ENCODE results near the gene MFGE8.
A peak's percentile ranks its signal among the peaks of the same experiment; 100 is the strongest.

The MFGE8 gene

GRCh38 chr15:88918738-88919137 lies 5.6 kb upstream of the MFGE8 start:
- DNase-seq = peak; percentile 78 to 92 (median 88)

DNA sequence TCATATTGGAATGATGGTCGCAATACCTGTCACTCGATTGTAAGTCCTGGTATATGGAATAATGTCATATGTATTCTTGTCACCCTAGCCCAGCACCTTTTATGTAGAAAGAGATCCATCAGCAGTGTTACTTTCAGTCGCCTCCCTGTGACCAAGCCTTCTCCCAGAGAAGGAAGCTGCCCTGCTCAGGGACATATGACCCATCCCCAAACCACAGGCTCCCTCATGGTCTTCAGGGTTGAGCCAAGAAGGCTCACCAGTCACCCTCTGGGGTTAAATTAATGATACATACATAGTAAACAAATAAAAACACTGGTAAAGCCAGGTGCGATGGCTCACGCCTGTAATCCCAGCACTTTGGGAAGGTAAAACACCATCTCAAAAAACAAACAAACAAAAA lies 4.6 kb upstream of the MFGE8 start:
- DNase-seq = peak; percentile 37 to 53 (median 44)

GRCh38 chr15:88915354-88915753 lies 2.2 kb upstream of the MFGE8 start:
- DNase-seq = no peak

DNA sequence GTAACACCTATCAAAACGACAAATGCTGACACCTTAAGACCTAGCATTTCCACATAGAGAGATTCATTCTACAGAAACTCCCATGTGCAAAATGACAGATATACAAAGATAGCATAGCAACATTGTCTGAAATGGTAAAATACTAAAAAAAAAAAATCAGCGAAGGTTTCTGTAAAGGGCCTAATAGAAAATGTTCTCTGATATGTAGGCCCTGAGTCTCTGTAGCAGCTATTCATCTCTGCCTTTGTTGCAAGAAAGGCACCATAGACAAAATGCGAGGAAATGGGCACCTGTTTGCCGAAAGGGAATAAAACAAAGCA lies 631 bp upstream of the MFGE8 start:
- no peak for DNase-seq

DNA sequence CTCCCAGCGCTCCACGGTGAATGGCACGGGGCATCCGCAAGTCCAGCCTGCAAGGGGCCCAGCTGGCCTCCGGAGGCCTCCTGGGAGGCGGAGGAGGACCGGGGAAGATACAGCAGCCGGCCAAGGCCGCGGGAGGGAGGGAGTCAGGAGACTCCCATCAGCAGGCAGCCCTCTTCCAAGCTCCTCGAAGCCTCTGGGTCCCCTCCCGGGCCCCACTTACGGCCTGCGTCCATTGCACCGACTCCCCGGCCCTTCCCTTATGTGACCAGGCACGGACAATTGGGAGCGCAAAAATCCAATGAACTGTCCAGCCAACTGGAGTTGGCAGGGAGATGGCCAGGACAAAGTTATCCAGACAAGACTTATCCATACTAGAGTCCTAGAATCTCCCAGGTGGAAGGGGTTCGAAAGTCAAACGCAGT lies 668 bp downstream of the MFGE8 start:
- DNase-seq = no peak

GRCh38 chr15:88911766-88912118 lies 1.4 kb downstream of the MFGE8 start:
- no peak for DNase-seq

- DNase-seq = no peak
These were observed 3.0 kb downstream of the MFGE8 start for GRCh38 chr15:88909956-88910831.

DNA sequence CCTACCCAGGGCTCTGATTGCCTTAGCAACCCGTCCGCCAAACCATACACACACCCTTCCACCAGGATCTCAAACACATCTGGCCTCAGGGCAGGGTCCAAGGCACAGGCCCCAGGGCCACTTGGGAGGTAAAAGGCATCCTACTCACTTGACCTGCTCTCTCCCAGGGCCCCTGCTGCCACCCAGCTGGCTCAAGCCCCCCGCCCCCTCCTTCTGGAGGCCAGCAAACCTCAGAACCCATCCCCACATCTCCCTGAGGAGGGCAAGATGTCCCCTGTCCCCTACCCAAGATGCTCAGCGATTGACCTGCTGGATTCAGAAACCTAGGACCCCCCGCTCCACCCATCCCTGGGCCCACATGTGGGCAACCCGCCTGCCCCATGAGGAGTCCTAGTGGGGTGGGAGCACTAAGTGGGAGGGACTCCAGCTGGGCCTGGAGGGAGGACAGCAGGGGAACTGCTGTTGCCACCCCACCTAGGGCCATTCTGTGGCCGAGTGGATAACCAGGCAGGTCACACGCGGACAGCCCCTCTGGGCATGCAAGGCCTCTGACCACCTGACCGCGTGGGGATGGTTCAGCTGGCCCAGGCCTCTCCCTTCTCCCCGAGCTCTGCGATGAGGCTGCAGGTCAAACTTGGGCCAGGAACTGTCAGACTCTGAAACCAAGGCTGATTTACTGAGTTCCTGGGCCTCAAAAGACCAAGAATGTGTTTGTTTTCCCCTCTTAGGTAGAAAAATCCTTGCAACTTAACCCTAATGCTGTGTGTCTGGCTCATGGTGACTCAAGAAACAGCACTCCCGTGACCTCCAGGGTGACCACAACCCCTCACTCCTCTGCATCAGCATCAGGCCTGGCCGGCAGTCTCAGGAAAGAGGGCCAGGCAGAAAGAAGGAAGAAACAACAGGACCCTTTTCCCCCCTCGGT lies 4.2 kb downstream of the MFGE8 start:
- DNase-seq = no peak

DNA sequence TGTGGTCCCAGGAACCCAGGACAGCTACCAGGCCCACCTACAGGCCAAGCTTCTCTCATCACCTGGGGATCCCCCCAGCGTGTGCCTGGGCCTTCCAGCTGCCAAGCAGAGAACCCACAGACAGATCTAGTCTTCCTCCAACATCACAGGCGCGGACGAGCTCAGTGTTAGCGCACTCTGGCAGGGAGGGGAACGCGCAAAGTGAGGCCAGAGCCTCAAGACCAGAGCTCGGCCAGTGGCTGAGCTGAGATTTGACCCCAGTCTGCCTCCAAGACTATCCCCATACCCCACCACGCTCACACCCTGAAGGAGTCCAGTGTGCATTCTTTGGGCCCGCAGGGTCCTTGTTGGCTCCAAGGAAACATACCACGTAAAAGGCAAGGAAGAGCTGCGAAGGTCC lies 5.1 kb downstream of the MFGE8 start:
- DNase-seq = no peak

DNA sequence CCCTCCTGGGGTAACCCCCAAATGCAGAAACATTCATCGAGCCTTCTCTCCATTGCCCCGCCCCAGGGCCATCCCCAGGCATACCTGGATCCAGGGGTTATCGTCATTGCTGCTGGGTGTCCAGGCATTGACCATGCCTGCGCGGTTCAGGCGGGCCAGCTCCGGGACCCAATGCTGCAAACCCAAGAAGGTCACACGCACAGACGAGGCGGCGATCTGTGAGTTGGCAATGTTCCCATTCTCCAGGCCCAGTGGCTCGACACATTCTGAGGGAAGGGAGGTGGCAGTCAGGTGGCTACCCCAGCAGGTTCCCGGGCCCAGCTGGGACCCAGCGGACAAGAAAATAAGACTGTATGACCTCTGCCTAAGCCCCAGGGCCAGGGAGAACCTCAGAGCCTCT lies 6.1 kb downstream of the MFGE8 start:
- DNase-seq = no peak

GRCh38 chr15:88906551-88906950 lies 6.6 kb downstream of the MFGE8 start:
- DNase-seq = no peak

DNA sequence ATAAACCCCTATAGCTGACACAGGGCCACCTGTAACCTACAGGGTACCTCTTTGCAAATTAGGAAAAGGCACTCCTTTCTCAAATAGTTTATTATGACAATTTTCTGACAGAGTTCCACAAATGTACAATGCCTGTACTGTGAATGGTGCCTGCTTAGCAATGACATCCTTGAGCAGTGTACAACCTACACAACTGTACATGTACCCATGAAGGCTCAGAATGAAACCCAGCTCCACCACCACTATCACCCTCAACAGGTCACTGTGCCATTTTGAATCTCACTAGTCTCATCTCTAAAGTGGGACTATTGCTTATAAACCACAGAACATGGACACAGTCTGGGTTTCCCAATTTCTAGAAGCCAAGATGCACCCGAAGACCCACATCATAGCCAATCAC lies 7.0 kb downstream of the MFGE8 start:
- DNase-seq = no peak

- no peak for DNase-seq
These were observed 7.6 kb downstream of the MFGE8 start for GRCh38 chr15:88905576-88905975.

GRCh38 chr15:88904624-88905327 lies 8.4 kb downstream of the MFGE8 start:
- DNase-seq = peak; percentile 78 to 86 (median 84)

DNA sequence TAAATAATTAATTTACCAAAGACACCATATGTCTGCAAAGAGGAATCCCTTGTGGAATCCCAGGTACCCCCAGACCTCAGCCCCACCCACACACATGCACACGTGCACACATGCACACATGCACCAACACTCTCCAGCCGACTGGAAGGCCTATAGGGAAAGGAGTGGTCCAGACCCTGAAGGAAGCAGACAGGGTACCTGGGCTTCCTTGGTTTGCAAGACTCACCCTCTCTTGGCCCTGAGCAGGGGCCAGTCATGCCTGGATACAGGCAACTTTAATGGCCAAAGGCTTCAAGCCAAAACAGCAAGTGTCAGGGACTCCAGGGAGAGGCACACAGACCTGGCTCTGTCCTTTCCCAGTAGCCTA lies 8.9 kb downstream of the MFGE8 start:
- no peak for DNase-seq

- DNase-seq = peak in 1 of 3 donors; percentile 7
These were observed 10.3 kb downstream of the MFGE8 start for GRCh38 chr15:88902846-88903245.

DNA sequence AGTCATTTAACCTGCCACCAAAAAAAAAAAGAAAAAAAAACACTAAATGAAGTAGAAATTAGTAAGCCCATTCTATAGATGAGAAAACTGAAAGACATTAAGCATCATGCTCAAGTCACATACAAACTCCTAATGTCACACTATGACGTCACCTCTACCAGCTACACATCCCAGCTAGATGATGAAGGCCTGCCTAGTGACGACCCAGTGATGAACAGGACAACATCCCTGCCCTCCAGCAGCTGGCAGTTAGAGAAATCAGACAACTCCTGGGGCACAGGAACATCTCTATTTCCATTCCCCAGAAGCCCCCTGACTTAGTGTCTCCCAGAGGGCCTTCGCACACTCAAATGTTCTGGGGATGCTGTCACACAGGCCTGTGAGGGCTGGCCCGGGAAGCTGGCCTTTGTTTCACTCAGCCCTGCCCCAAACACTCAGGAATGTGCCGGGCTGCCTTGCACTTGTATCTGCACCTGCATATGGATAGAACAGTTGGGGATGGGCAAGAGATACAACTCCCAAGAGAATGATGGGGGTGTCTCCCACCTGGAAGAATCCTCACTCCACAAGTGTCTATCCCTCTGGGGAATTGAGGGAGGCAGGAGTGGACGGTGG lies 10.9 kb downstream of the MFGE8 start:
- DNase-seq = no peak

GRCh38 chr15:88901508-88902220 lies 11.5 kb downstream of the MFGE8 start:
- DNase-seq = no peak

GRCh38 chr15:88900982-88901418 lies 12.2 kb downstream of the MFGE8 start:
- no peak for DNase-seq

- DNase-seq = peak in 2 of 3 donors; percentile 15 to 37
These were observed 12.7 kb downstream of the MFGE8 start for GRCh38 chr15:88900309-88900981.

DNA sequence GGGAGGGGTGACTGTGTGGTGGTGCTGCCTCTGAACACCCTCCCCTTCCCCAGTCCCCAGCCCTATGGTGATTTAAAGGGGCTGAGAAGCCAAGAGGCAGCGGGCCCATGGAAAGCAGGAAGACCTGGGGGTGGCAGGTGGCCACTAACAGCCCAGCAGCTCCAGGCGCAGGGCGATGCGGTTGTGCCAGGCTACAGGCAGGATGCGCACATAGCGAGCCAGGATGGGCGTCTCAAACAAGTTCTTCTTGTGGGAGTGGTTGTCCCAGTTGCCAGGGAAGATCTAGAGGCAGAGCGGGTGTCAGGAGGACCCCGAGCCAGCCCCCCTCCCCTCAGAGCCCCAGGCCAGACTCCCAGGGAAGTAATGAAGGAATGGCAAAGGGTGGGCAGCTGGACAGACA lies 13.9 kb downstream of the MFGE8 start:
- no peak for DNase-seq

DNA sequence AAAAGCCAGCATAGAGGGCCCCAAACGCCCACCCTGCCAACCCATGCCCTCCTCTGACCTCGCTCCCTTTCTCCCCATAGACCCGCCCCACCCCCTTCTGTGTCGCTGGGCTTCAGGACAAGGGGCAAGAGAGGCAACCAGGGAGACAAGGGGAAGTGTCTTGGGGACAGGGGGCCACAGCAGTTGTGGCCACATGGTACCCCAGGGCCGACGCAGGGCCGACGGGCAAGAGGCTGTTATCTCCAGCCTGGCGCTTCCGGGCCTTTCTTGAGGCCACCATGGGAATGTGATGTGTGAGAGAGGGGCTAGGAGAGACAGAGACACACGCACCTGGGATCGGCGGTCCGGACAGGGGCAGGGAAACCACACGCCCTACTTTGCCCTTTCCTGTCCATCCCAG lies 14.4 kb downstream of the MFGE8 start:
- no peak for DNase-seq
